ENCODE measurements around the gene SORCS1. TPM values are rescaled to one million over a fixed set of nuclear protein-coding genes. Genes with fewer than 3 reads are reported as not detected.

The SORCS1 gene
- total and polyA plus RNA-seq, 2 of the 13 experiments (the other 11 are each of a cell fraction or from before 2014, with no cell fraction given), result not detected

DNA sequence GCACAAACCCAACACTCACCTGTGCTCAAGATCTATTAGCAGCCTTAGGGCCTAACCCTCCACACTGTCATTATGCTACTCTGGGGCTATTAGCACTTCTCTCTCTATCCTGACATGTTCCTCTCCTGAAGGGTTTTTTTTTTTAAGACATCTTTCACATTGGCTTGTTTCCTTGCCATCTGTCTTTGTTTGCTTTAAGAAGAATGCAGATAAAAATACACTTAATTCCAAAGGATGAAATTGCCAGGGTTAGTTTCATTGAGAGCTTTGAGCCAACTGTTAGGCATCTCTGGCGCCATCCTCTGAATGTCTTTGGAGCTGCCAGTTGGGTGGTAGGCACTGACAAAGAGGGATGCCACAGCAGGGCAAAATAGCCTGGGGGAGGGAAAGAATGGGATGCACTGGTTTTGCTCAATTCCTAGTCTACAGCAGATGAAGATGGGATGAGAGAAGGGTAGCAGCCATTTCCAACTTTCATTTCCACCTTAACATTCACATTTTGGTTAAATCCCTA lies 399.2 kb downstream of the SORCS1 start:
- 5% methylated on average over 1 of the region's 1 CpG for WGBS (ENCODE audit: low lambda C conversion rate)
- no peaks in the 10 kb centered on the region for H3K36me3 ChIP-seq (replicated peaks in 1 of 2; ENCODE audit: control insufficient read depth in 1 of 2, insufficient read depth in 2 of 2, low read length in 2 of 2)
- no peak for ATAC-seq
- no peak overlapping the region for H3K4me2 ChIP-seq (ENCODE audit: low read depth, low read length)
- H4K20me1 ChIP-seq (ENCODE audit: insufficient read depth, low read length), result no peaks in the 10 kb centered on the region
- no peak overlapping the region for H3K9ac ChIP-seq (ENCODE audit: insufficient read depth, low read depth, low read length)
- DNase-seq (ENCODE audit: low spot score), result no peak
- intact Hi-C loops (cut with micrococcal nuclease; ENCODE audit: unreplicated experiment) (no loop called here), in situ Hi-C loops (cut with HindIII; ENCODE audit: extremely low pct_ligation_motif_present, low pct_unique_long_range_greater_than_20kb) (no loop called here)
- H3K27ac ChIP-seq (ENCODE audit: extremely low read length, insufficient read depth, low read length), result no peak overlapping the region
- H3K27me3 ChIP-seq (ENCODE audit: control insufficient read depth in 1 of 2, insufficient read depth in 2 of 2, low read length in 2 of 2), result no peaks in the 10 kb centered on the region
- no peaks in the 10 kb centered on the region for H3K9me3 ChIP-seq (ENCODE audit: low read length)
- CTCF ChIA-PET (ENCODE audit: low intra/inter-chr PET ratio, low total read pairs), result no interaction called here
- no peak for FAIRE-seq
- H3K4me1 ChIP-seq (ENCODE audit: insufficient read depth, low read length), result no peaks in the 10 kb centered on the region
- no TSS peak for BruUV-seq (replicated peaks)
- no peak overlapping the region for H2AFZ ChIP-seq (ENCODE audit: low read length)
- TF ChIP-seq ZFP36 (IDR thresholded peaks at IDR 0.05; ENCODE audit: borderline replicate concordance, low read depth, low read length, partially characterized antibody) (no peak), MTF2 (CRISPR knock-in tag; IDR thresholded peaks at IDR 0.05; ENCODE audit: borderline replicate concordance) (no peak), SIN3A (IDR thresholded peaks at IDR 0.05; ENCODE audit: borderline replicate concordance, low read depth, low read length) (no peak), HNRNPL (IDR thresholded peaks at IDR 0.05; ENCODE audit: low read depth, low read length) (no peak), ZNF724P (CRISPR knock-in tag; IDR thresholded peaks at IDR 0.05; ENCODE audit: borderline replicate concordance) (no peak), FOSL1 (CRISPR knock-in tag; IDR thresholded peaks at IDR 0.05; ENCODE audit: borderline replicate concordance) (no peak), ZSCAN21 (CRISPR knock-in tag; IDR thresholded peaks at IDR 0.05; ENCODE audit: borderline replicate concordance) (no peak), HNRNPH1 (optimal IDR thresholded peaks at IDR 0.05; ENCODE audit: low read depth, low read length) (no peak), SALL2 (CRISPR knock-in tag; IDR thresholded peaks at IDR 0.05) (no peak), REPIN1 (CRISPR knock-in tag; IDR thresholded peaks at IDR 0.05; ENCODE audit: borderline replicate concordance, low read depth) (no peak), ELF1 (CRISPR knock-in tag; IDR thresholded peaks at IDR 0.05) (no peak)
- TF ChIP-seq, protein P1, sequence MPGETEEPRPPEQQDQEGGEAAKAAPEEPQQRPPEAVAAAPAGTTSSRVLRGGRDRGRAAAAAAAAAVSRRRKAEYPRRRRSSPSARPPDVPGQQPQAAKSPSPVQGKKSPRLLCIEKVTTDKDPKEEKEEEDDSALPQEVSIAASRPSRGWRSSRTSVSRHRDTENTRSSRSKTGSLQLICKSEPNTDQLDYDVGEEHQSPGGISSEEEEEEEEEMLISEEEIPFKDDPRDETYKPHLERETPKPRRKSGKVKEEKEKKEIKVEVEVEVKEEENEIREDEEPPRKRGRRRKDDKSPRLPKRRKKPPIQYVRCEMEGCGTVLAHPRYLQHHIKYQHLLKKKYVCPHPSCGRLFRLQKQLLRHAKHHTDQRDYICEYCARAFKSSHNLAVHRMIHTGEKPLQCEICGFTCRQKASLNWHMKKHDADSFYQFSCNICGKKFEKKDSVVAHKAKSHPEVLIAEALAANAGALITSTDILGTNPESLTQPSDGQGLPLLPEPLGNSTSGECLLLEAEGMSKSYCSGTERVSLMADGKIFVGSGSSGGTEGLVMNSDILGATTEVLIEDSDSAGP (CRISPR knock-in tag; IDR thresholded peaks at IDR 0.05; ENCODE audit: borderline replicate concordance), result no peak
- TF ChIP-seq, protein P2, sequence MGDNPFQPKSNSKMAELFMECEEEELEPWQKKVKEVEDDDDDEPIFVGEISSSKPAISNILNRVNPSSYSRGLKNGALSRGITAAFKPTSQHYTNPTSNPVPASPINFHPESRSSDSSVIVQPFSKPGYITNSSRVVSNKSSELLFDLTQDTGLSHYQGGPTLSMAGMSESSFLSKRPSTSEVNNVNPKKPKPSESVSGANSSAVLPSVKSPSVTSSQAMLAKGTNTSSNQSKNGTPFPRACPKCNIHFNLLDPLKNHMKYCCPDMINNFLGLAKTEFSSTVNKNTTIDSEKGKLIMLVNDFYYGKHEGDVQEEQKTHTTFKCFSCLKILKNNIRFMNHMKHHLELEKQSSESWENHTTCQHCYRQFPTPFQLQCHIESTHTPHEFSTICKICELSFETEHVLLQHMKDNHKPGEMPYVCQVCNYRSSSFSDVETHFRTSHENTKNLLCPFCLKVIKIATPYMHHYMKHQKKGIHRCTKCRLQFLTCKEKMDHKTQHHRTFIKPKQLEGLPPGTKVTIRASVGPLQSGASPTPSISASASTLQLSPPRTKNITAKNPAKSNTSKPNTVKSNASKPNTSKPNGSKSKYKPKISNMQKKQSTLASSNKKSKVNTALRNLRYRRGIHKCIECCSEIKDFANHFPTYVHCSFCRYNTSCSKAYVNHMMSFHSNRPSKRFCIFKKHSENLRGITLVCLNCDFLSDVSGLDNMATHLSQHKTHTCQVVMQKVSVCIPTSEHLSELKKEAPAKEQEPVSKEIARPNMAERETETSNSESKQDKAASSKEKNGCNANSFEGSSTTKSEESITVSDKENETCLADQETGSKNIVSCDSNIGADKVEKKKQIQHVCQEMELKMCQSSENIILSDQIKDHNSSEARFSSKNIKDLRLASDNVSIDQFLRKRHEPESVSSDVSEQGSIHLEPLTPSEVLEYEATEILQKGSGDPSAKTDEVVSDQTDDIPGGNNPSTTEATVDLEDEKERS (CRISPR knock-in tag; IDR thresholded peaks at IDR 0.05), result no peak
- TF ChIP-seq, protein P3, sequence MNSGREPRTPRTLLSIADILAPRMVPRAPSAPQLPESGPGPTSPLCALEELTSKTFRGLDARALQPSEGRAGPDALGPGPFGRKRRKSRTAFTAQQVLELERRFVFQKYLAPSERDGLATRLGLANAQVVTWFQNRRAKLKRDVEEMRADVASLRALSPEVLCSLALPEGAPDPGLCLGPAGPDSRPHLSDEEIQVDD (CRISPR knock-in tag; IDR thresholded peaks at IDR 0.05; ENCODE audit: borderline replicate concordance), result no peak
- TF ChIP-seq, protein P4, sequence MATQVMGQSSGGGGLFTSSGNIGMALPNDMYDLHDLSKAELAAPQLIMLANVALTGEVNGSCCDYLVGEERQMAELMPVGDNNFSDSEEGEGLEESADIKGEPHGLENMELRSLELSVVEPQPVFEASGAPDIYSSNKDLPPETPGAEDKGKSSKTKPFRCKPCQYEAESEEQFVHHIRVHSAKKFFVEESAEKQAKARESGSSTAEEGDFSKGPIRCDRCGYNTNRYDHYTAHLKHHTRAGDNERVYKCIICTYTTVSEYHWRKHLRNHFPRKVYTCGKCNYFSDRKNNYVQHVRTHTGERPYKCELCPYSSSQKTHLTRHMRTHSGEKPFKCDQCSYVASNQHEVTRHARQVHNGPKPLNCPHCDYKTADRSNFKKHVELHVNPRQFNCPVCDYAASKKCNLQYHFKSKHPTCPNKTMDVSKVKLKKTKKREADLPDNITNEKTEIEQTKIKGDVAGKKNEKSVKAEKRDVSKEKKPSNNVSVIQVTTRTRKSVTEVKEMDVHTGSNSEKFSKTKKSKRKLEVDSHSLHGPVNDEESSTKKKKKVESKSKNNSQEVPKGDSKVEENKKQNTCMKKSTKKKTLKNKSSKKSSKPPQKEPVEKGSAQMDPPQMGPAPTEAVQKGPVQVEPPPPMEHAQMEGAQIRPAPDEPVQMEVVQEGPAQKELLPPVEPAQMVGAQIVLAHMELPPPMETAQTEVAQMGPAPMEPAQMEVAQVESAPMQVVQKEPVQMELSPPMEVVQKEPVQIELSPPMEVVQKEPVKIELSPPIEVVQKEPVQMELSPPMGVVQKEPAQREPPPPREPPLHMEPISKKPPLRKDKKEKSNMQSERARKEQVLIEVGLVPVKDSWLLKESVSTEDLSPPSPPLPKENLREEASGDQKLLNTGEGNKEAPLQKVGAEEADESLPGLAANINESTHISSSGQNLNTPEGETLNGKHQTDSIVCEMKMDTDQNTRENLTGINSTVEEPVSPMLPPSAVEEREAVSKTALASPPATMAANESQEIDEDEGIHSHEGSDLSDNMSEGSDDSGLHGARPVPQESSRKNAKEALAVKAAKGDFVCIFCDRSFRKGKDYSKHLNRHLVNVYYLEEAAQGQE (IDR thresholded peaks at IDR 0.05; ENCODE audit: borderline replicate concordance in 1 of 2, low read depth in 1 of 2, low read length in 2 of 2), result no peak
- POLR2A ChIA-PET, result no interaction called here
- H3K79me2 ChIP-seq (ENCODE audit: insufficient read depth, low read length), result no peaks in the 10 kb centered on the region
- no peak overlapping the region for H3K4me3 ChIP-seq (replicated peaks in 1 of 3; ENCODE audit: insufficient read depth in 1 of 3, low read depth in 2 of 3, low read length in 3 of 3)

Data from HepG2 (cell line).